ENCODE data around the gene ST8SIA6.

Gene ST8SIA6

DNA sequence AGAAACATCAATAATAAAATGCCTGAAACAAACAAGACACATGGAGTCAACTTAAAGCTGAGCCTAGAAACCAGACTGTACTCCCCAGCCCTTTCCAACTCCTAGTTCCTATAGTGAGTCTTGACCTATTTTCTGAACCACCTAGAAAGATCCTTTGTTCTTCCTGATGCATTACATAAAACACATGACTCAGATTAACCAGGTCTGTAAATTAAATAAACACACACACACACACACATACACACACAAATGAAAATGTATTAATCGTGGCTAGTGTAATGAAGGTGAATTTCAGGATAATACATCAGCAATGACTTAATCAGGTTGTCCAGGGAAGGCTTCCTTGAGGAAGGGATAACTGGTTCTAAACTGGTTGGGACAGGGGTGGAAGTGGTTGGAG, 104.7 kb downstream of the ST8SIA6 start:
- no peak overlapping the region for H3K4me3 ChIP-seq (ENCODE audit: low read depth, low read length)

DNA sequence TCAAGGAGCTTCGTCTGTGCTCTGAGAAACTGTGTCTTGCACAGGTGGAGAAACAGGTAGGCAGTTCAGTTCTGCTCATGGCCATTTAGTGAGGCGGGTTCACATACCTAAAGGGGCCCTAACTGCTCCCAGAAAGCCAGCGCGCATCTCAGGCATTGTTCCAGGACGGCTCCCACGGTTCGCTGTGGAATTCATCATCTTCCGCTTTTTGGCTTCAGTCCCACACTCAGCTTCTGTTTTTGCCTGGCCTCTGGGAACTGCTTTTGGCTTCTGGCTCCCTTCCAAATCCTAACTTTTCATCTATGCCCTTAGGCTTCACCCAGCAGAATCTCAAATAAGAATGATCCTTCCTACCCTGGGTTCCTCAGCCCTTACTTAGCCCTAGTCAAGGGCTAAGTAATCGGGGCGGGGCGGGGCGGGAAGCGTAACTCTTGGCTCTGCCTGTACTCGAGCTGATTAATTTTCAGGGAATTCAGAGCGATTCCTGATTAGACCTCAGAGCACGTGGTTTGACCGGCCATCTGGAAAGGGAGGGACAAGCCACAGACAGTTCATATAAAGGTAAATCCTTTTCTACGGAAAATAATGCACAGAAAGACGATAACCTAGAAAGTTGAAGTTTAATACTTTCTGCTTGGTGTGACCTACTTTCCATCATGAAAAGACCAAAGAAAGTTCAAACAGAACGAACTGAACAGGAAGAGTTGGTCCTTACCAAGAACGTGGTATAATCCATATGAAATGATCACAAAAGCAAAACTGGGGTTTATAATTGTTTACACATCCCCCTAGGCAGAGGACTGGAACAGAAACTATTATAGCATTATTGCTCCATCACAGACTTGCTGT, 105.7 kb downstream of the ST8SIA6 start:
- TF ChIP-seq, protein P1, sequence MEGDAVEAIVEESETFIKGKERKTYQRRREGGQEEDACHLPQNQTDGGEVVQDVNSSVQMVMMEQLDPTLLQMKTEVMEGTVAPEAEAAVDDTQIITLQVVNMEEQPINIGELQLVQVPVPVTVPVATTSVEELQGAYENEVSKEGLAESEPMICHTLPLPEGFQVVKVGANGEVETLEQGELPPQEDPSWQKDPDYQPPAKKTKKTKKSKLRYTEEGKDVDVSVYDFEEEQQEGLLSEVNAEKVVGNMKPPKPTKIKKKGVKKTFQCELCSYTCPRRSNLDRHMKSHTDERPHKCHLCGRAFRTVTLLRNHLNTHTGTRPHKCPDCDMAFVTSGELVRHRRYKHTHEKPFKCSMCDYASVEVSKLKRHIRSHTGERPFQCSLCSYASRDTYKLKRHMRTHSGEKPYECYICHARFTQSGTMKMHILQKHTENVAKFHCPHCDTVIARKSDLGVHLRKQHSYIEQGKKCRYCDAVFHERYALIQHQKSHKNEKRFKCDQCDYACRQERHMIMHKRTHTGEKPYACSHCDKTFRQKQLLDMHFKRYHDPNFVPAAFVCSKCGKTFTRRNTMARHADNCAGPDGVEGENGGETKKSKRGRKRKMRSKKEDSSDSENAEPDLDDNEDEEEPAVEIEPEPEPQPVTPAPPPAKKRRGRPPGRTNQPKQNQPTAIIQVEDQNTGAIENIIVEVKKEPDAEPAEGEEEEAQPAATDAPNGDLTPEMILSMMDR (IDR thresholded peaks at IDR 0.05; ENCODE audit: borderline replicate concordance, insufficient read depth, low read depth, low read length): no peak
- H3K4me3 ChIP-seq (ENCODE audit: low read depth, low read length): no peak overlapping the region

More for the DNA sequence above, 104.7 kb downstream of the ST8SIA6 start:
- TF ChIP-seq, protein P1 (IDR thresholded peaks at IDR 0.05; ENCODE audit: borderline replicate concordance, insufficient read depth, low read depth, low read length): no peak

DNA sequence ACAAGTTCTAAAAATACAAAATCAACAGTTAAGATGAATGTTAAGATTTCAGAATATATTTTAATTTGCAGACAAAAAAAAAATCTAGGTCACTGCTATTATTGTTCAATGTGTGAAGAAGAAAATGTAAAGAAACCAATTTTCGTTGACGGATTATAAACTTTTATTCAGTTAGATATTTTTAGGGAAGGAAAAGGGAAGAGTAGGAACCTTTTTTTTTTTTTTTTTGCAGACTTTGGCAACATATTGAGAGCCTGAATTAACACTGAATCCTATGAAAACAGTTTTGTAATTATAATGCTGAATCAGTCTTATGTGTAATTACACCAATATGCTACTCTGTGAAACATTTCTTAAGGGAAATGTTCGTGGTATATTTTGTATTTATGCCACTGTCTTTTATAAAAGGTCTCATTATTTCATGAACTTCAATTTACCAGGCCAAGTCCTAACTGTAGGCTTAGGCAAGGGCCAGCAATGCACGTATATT, 106.3 kb downstream of the ST8SIA6 start:
- no peak overlapping the region for H3K4me3 ChIP-seq (ENCODE audit: low read depth, low read length)
- TF ChIP-seq, protein P1 (IDR thresholded peaks at IDR 0.05; ENCODE audit: borderline replicate concordance, insufficient read depth, low read depth, low read length): no peak

DNA sequence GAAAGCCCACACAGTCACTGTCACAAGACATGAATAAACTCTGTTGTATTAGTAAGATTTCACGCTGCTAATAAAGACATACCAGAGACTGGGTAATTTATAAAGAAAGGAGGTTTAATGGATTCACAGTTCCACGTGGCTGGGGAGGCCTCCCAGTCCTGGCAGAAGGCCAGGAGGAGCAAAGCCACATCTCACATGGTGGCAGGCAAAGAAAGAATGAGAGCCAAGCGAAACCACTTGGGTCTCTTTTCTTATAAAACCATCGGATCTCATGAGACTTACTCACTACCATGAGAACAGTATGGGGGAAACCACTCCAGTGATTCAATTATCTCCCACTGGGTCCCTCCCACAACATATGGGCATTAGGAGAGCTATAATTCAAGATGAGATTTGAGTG, 110.2 kb downstream of the ST8SIA6 start:
- H3K4me3 ChIP-seq (ENCODE audit: low read depth, low read length): no peak overlapping the region
- TF ChIP-seq, protein P1 (IDR thresholded peaks at IDR 0.05; ENCODE audit: borderline replicate concordance, insufficient read depth, low read depth, low read length): no peak

DNA sequence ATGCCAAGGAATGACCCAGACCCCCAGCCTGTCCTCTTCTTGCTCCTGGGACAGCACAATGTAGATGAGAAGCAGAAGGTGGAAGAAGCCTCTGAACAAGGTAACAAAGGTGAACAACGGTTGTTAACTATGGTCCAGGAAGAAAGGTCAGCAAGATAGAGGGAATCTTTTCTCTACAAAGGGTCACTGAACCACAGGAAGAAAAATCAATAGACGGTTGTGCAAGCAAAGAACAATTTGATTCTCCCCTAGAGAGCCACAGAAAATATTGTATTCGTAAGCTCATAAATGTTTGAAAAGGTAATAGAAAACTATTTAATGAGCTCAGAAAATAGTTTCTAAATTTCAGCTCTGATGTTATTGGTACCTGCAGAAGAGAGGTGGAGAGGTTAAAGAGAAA, 111.3 kb downstream of the ST8SIA6 start:
- TF ChIP-seq, protein P1 (IDR thresholded peaks at IDR 0.05; ENCODE audit: borderline replicate concordance, insufficient read depth, low read depth, low read length): no peak
- no peak overlapping the region for H3K4me3 ChIP-seq (ENCODE audit: low read depth, low read length)

DNA sequence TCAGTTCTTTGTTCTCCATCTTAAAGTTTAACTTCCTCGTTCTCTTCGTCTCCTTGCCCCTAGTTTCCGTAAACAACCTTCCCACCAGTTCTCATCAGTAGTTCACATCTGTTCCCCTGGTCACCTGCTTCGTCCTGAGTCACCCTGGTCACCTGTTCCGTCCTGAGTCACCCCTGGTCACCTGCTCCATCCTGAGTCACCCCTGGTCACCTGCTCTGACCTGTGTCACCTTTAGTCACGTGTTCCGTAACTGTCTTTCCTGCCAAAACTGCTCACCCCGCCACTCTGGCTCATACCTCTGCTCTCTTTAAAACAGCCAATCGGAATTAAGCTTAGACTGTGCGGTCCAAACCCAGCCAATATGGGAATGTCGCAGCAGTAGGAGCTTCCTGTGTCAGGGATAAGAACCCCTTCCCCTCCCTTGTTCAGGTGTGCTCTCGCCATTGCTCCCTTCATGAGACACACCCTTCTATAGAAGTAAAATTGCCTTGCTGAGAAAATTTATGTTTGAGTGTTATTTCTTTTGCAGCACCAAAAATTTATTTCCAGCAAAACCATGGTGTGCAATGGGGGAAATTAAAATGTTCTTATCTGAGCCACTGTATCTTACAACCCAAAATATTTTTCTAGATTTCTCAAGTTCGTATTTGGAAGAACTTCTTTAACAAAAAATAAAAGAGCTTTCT, 114.1 kb downstream of the ST8SIA6 start:
- H3K4me3 ChIP-seq (ENCODE audit: low read depth, low read length): no peak overlapping the region
- TF ChIP-seq, protein P1 (IDR thresholded peaks at IDR 0.05; ENCODE audit: borderline replicate concordance, insufficient read depth, low read depth, low read length): no peak

All from GM12875 (cell line).